ENCODE data around the gene AKAP6. TPM values are rescaled to one million over a fixed set of nuclear protein-coding genes. Genes with fewer than 3 reads are reported as not detected.

The AKAP6 gene
- total and polyA plus RNA-seq, 2 experiments from 2014 or later: 9.2 to 21.8 TPM

DNA sequence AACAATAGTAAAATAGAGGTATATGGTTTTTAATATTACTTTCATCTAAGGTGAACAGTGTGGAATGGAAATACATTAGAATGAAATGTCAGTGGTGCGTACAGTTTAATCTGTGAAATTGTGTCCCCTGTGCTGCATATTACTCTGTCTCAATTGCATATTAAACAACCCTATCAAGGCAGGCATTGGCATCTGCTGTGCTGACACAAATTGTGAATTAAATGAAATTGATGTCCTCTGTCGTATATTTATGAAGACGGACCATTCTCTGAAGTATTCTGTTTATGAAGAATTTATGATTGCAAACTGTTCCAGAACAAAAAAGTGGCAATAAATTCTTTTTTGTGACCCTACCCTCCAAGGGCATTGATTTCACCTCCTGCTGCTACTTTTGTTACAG, 405.2 kb downstream of the AKAP6 start:
- DNase-seq (ENCODE audit: low read depth in 1 of 2, low spot score in 1 of 2): no peak
- Histone ChIP-seq H3K27ac (no peak overlapping the region), H3K36me3 (no peaks in the 10 kb centered on the region), H3K27me3 (no peaks in the 10 kb centered on the region), H3K4me1 (ENCODE audit: low read depth) (no peaks in the 10 kb centered on the region), H3K4me3 (no peak overlapping the region), H3K9me3 (ENCODE audit: low read depth) (no peaks in the 10 kb centered on the region)
- TF ChIP-seq, protein P1, sequence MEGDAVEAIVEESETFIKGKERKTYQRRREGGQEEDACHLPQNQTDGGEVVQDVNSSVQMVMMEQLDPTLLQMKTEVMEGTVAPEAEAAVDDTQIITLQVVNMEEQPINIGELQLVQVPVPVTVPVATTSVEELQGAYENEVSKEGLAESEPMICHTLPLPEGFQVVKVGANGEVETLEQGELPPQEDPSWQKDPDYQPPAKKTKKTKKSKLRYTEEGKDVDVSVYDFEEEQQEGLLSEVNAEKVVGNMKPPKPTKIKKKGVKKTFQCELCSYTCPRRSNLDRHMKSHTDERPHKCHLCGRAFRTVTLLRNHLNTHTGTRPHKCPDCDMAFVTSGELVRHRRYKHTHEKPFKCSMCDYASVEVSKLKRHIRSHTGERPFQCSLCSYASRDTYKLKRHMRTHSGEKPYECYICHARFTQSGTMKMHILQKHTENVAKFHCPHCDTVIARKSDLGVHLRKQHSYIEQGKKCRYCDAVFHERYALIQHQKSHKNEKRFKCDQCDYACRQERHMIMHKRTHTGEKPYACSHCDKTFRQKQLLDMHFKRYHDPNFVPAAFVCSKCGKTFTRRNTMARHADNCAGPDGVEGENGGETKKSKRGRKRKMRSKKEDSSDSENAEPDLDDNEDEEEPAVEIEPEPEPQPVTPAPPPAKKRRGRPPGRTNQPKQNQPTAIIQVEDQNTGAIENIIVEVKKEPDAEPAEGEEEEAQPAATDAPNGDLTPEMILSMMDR (IDR thresholded peaks at IDR 0.05; ENCODE audit: low read depth, low read length): no peak

DNA sequence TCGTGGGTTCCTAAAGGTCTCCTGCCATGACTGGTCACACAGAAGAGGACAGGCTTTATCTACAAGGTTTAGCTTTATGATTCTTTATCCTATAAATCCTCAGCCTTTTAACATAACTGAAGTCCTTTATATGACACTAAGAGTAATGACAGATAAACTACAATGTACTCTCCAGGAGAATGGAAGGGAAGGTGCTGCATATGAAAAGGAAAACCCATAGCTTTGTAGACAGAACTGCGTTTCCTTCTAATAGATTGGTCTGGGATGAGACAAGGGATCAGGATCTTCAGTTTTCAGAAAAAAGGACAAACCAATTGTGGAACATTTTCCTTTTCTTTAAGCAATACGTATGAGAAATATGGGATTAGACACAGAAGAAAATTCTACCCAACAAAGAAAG, 408.5 kb downstream of the AKAP6 start:
- Histone ChIP-seq H3K27ac (no peak overlapping the region), H3K27me3 (no peaks in the 10 kb centered on the region), H3K9me3 (ENCODE audit: low read depth) (no peaks in the 10 kb centered on the region), H3K4me1 (ENCODE audit: low read depth) (no peaks in the 10 kb centered on the region), H3K36me3 (no peaks in the 10 kb centered on the region), H3K4me3 (no peak overlapping the region)
- TF ChIP-seq, protein P1 (IDR thresholded peaks at IDR 0.05; ENCODE audit: low read depth, low read length): no peak
- DNase-seq (ENCODE audit: low read depth in 1 of 2, low spot score in 1 of 2): no peak

DNA sequence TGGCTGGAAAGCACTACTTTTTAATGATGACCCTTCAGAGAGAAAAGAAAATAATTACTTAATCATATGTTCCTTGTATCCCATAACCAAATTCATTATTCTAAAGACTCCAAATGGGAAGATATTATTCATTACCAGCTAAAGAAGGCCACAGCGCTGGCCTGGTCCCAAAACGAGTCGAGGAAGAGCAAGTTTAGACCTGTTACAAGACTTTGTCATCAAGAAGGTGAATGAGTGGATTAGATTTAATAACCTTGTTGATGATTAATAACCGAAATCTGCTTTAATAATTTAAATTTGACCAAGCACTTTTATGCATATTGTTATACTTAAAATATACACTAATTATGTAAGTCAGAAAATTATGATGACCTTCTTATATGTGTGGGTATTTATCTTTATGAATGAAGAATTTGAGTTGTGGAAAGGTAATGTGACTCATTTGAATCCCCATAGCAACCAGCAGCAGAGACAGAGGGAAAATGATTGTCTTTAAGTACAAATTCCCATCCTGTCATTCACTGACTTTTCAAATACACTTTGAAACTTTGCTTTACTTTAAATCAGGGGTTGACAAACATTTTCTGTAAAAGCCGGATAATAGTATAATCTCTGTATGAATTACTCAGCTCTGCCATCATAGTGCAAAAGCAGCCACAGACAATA, 409.2 kb downstream of the AKAP6 start:
- H3K36me3 ChIP-seq: no peaks in the 10 kb centered on the region
- H3K27ac ChIP-seq: no peak overlapping the region
- H3K4me3 ChIP-seq: no peak overlapping the region
- DNase-seq (ENCODE audit: low read depth in 1 of 2, low spot score in 1 of 2): no peak
- H3K9me3 ChIP-seq (ENCODE audit: low read depth): no peaks in the 10 kb centered on the region
- no peaks in the 10 kb centered on the region for H3K4me1 ChIP-seq (ENCODE audit: low read depth)
- TF ChIP-seq, protein P1 (IDR thresholded peaks at IDR 0.05; ENCODE audit: low read depth, low read length): no peak
- H3K27me3 ChIP-seq: no peaks in the 10 kb centered on the region

DNA sequence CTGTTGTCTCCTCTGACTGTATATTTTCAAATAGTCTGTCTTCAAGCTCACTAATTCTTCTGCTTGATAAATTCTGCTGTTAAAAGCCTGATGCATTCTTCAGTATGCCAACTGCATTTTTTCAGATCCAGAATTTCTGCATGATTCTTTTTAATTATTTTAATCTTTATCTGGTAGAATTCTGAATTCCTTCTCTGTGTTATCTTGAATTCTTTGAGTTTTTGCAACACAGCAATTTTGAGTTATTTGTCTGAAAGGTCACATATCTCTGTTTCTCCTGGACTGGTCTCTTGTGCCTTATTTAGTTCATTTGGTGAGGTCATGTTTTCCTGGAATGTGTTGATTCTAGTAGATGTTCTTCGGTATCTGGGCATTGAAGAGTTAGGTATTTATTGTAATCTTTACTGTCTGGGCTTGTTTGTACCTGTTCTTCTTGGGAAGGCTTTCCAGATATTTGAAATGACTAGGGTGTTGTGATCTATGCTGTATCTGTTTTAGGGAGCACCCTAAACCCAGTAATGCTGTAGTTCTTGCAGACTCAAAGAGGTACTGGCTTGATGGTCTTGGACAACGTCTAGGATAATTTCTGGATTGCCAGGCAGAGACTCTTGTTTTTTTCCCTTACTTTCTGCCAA, 415.8 kb downstream of the AKAP6 start:
- no peak overlapping the region for H3K27ac ChIP-seq
- no peaks in the 10 kb centered on the region for H3K36me3 ChIP-seq
- no peaks in the 10 kb centered on the region for H3K9me3 ChIP-seq (ENCODE audit: low read depth)
- H3K4me3 ChIP-seq: no peak overlapping the region
- TF ChIP-seq, protein P1 (IDR thresholded peaks at IDR 0.05; ENCODE audit: low read depth, low read length): no peak
- H3K4me1 ChIP-seq (ENCODE audit: low read depth): no peaks in the 10 kb centered on the region
- no peak for DNase-seq (ENCODE audit: low read depth in 1 of 2, low spot score in 1 of 2)
- H3K27me3 ChIP-seq: no peaks in the 10 kb centered on the region

DNA sequence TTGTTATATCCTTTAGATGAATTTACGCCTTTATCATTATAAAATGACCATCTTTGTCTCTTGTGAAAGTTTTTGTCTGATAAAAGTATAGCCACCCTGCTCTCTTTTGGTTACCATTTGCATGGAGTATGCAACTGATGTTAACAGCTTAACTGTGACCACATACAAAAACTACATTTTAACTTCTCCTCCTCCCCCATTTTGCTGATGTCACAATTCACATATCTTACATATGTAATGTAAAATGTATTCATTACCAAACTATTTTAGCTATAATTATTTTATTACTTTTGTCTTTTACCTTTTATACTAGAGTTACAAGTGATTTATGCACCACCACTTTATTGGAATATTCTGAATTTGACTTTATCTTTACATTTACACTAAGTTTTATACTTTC, 425.1 kb downstream of the AKAP6 start:
- no peak overlapping the region for H3K4me3 ChIP-seq
- no peaks in the 10 kb centered on the region for H3K27me3 ChIP-seq
- TF ChIP-seq, protein P1 (IDR thresholded peaks at IDR 0.05; ENCODE audit: low read depth, low read length): no peak
- no peak overlapping the region for H3K27ac ChIP-seq
- no peak for DNase-seq (ENCODE audit: low read depth in 1 of 2, low spot score in 1 of 2)
- no peaks in the 10 kb centered on the region for H3K4me1 ChIP-seq (ENCODE audit: low read depth)
- no peaks in the 10 kb centered on the region for H3K36me3 ChIP-seq
- H3K9me3 ChIP-seq (ENCODE audit: low read depth): no peaks in the 10 kb centered on the region
